ENCODE results near the gene PKD1L1. TPM values are rescaled to one million over a fixed set of nuclear protein-coding genes. Genes with fewer than 3 reads are reported as not detected.

The PKD1L1 gene
- total RNA-seq, 1 experiment from 2014 or later, result 0.17 TPM

- no peak overlapping the region for H2BK15ac ChIP-seq (ENCODE audit: low read depth, low read length)
Measured at GRCh38 chr7:47973739-47974138, 25.5 kb upstream of the PKD1L1 start.

More at GRCh38 chr7:47973739-47974138, 25.5 kb upstream of the PKD1L1 start:
- H3K36me3 Mint-ChIP-seq (ENCODE audit: insufficient read depth in 1 of 3, low read depth in 3 of 3), result peaks cover 54 to 89% (median 82%) of the 10 kb centered on the region in 3 experiments; a peak in 6 of 7 replicates
- Histone ChIP-seq H3K9ac (ENCODE audit: extremely low read depth, insufficient read length, low read length) (no peak overlapping the region), H4K8ac (replicated peaks; ENCODE audit: insufficient read length, low read depth, low read length) (no peak overlapping the region), H2BK5ac (ENCODE audit: insufficient read length, low read length) (no peak overlapping the region), H3K9me3 (ENCODE audit: control insufficient read depth, low read depth, low read length) (no peaks in the 10 kb centered on the region), H3K4me1 (ENCODE audit: insufficient read depth, low read length) (peaks cover 3% of the 10 kb centered on the region; the same call in 1 of the 2 replicates), H4K20me1 (ENCODE audit: control insufficient read depth, insufficient read depth, insufficient read length) (no peaks in the 10 kb centered on the region), H3K4me2 (ENCODE audit: insufficient read depth, insufficient read length, low read length) (no peak overlapping the region), H3K79me1 (ENCODE audit: insufficient read depth, low read depth, low read length, poor library complexity, severe bottlenecking) (no peaks in the 10 kb centered on the region), H3K14ac (ENCODE audit: insufficient read depth, low read length) (no peak overlapping the region), H2BK20ac (ENCODE audit: low read depth, low read length, poor library complexity, severe bottlenecking) (no peak overlapping the region), H3K56ac (ENCODE audit: insufficient read length, low read depth, low read length) (no peak overlapping the region), H3K27ac (ENCODE audit: insufficient read length, low read depth, low read length) (no peak overlapping the region), H2BK12ac (ENCODE audit: insufficient read length, low read depth, low read length) (no peak overlapping the region), H3T11ph (ENCODE audit: low read length) (no peak overlapping the region), H2AK5ac (ENCODE audit: insufficient read length, low read length) (no peak overlapping the region), H3K79me2 (ENCODE audit: insufficient read depth, low read length) (peaks cover 3% of the 10 kb centered on the region; the same call in 1 of the 2 replicates), H2BK120ac (ENCODE audit: low read depth, low read length, poor library complexity, severe bottlenecking) (no peak overlapping the region), H4K5ac (ENCODE audit: insufficient read length, low read depth, low read length) (no peak overlapping the region), H3K23ac (ENCODE audit: insufficient read length, low read depth, low read length) (no peak overlapping the region), H4K91ac (ENCODE audit: insufficient read length, low read depth, low read length) (no peak overlapping the region), H3K18ac (ENCODE audit: insufficient read length, low read depth, low read length) (no peak overlapping the region), H2AFZ (ENCODE audit: low read length) (no peak overlapping the region), H3K23me2 (ENCODE audit: insufficient read length, low read depth, low read length, poor library complexity, severe bottlenecking) (peaks cover 3% of the 10 kb centered on the region), H3K4ac (ENCODE audit: low read depth, low read length) (no peak overlapping the region), H3K27me3 (ENCODE audit: insufficient read depth, low read length) (no peaks in the 10 kb centered on the region)
- H3K9me3 Mint-ChIP-seq, result no peaks in the 10 kb centered on the region
- no peak overlapping the region for H3K27ac Mint-ChIP-seq
- no CpG with 5 or more reads among the region's 1 CpG for WGBS (ENCODE audit: extremely low coverage, insufficient read length, low lambda C conversion rate)
- peaks cover 15% of the 10 kb centered on the region in 2 experiments for H3K4me1 Mint-ChIP-seq
- TF ChIP-seq CTCF (conservative IDR thresholded peaks at IDR 0.05), result no peak
- H3K27me3 Mint-ChIP-seq (ENCODE audit: low read depth), result no peaks in the 10 kb centered on the region
- no peak for DNase-seq
- H3K4me3 Mint-ChIP-seq, result no peak overlapping the region
